ENCODE measurements around the gene DNAH9.
A peak's percentile ranks its signal among the peaks of the same experiment; 100 is the strongest.

- TF ChIP-seq REST (IDR thresholded peaks at IDR 0.05) (no peak), CTCF (IDR thresholded peaks at IDR 0.05; ENCODE audit: low read depth, low read length, missing input control) (no peak), TAF1 (conservative IDR thresholded peaks at IDR 0.05) (no peak), HNF4G (IDR thresholded peaks at IDR 0.05) (no peak), SP1 (IDR thresholded peaks at IDR 0.05) (no peak), GABPA (IDR thresholded peaks at IDR 0.05 in 1 of 2, conservative IDR thresholded peaks at IDR 0.05 in 1 of 2) (no peak), NR2F2 (IDR thresholded peaks at IDR 0.05) (no peak)
- TF ChIP-seq, protein P1, sequence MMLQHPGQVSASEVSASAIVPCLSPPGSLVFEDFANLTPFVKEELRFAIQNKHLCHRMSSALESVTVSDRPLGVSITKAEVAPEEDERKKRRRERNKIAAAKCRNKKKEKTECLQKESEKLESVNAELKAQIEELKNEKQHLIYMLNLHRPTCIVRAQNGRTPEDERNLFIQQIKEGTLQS (IDR thresholded peaks at IDR 0.05): no peak
- TF ChIP-seq, protein P2, sequence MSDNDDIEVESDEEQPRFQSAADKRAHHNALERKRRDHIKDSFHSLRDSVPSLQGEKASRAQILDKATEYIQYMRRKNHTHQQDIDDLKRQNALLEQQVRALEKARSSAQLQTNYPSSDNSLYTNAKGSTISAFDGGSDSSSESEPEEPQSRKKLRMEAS (IDR thresholded peaks at IDR 0.05): peak; percentile 30
Observed at GRCh38 chr17:11712456-11712855, 114.2 kb downstream of the DNAH9 start.

Data from liver (tissue), 3 donors.